HCT116 (cell line): ENCODE measurements around the gene EIPR1. TPM values are rescaled to one million over a fixed set of nuclear protein-coding genes. Genes with fewer than 3 reads are reported as not detected.

ENCODE experiments used
- ATAC-seq: fragments of 200-7000 bp; cut with Tn5 transposase; 2 replicates; pipeline ENCODE4 v1.9.1; 2020; ENCODE audit warnings: mild to moderate bottlenecking, moderate library complexity
- BruUV-seq: library from RNA; stranded (reverse); fragments of 400-500 nt; replicated peaks from 2 replicates; lab custom pipeline; 2021; lab: Mats Ljungman, UMichigan
- CTCF ChIA-PET: fragments of 300-600 bp; sonication (Branson Sonifier 250); formaldehyde crosslinking; loops from one replicate; lab custom pipeline; 2021; ENCODE audit warnings: antibody characterized with exemption; lab: Charles Lee
- POLR2A ChIA-PET: fragments of 300-600, 350-600 bp; sonication (Branson Sonifier 250); formaldehyde crosslinking; loops from one replicate; lab custom pipeline; 2021; ENCODE audit warnings: antibody characterized with exemption; lab: Charles Lee
- RAD21 ChIA-PET, 2 experiments: fragments of 300-600 bp; sonication (Branson Sonifier 250); formaldehyde crosslinking; loops; one replicate each; lab custom pipeline; 2023; ENCODE audit warnings: low total read pairs in 2 of 2; ENCODE audit not compliant: uncharacterized antibody in 2 of 2, unreplicated experiment in 2 of 2, low non-redundant PET in 1 of 2; lab: Charles Lee
- DNase-seq: peaks from one replicate; pipeline ENCODE4 v3.0.0-alpha.2; 2010; ENCODE audit warnings: low read depth, low spot score
- H2AFZ ChIP-seq: fragments of 200-600 bp; shearing (Covaris generic), sonication (generic); 2 replicates; pipeline ENCODE4 v1.6.1; 2017; ENCODE audit warnings: low read depth, mixed run types, mixed read lengths, antibody characterized with exemption, low read length; ENCODE audit not compliant: poor library complexity, severe bottlenecking
- H3K27ac ChIP-seq: 2 replicates; pipeline ENCODE4 v1.5.1; 2012; ENCODE audit warnings: low read depth, low read length
- H3K27me3 ChIP-seq: fragments of 200-600 bp; sonication (generic); 2 replicates; pipeline ENCODE4 v1.6.1; 2016; ENCODE audit warnings: mixed run types, low read length, mixed read lengths; ENCODE audit not compliant: insufficient read depth
- H3K36me3 ChIP-seq, 2 experiments: fragments of 200-500 bp in 1 of 2; fragments of 200-600 bp in 1 of 2; sonication (Bioruptor generic) in 1 of 2; sonication (generic) in 1 of 2; 2 replicates each; pipeline versions ENCODE4 v1.5.1 to v1.6.1; 2014 to 2016; ENCODE audit warnings: low read length in 2 of 2, inconsistent platforms in 1 of 2, mixed read lengths in 1 of 2, mixed run types in 1 of 2; ENCODE audit not compliant: insufficient read depth in 2 of 2, control insufficient read depth in 1 of 2
- H3K4me1 ChIP-seq, 2 experiments: fragments of 200-600 bp in 1 of 2; sonication (generic) in 1 of 2; 2 replicates each; pipeline versions ENCODE4 v1.5.1 to v1.6.1; 2012 to 2017; ENCODE audit warnings: low read length in 2 of 2, inconsistent platforms in 1 of 2, mild to moderate bottlenecking in 1 of 2, mixed read lengths in 1 of 2, mixed run types in 1 of 2, moderate library complexity in 1 of 2; ENCODE audit not compliant: insufficient read depth in 2 of 2, control insufficient read depth in 1 of 2
- H3K4me2 ChIP-seq: fragments of 200-600 bp; sonication (generic); 2 replicates; pipeline ENCODE4 v1.6.1; 2017; ENCODE audit warnings: mixed run types, low read length, mixed read lengths
- H3K4me3 ChIP-seq, 2 experiments: fragments of 200-600 bp in 1 of 2; sonication (generic) in 1 of 2; replicated peaks in 1 of 2; 2 replicates each; pipeline ENCODE4 v1.5.1; 2011 to 2016; ENCODE audit warnings: low read length in 2 of 2, control low read depth in 1 of 2, low read depth in 1 of 2, mild to moderate bottlenecking in 1 of 2, mixed read lengths in 1 of 2, mixed run types in 1 of 2
- H3K79me2 ChIP-seq: fragments of 200-600 bp; sonication (generic); 2 replicates; pipeline ENCODE4 v1.6.1; 2017; ENCODE audit warnings: mild to moderate bottlenecking, mixed run types, low read length, moderate library complexity, mixed read lengths; ENCODE audit not compliant: insufficient read depth
- H3K9ac ChIP-seq: fragments of 200-600 bp; sonication (generic); 2 replicates; pipeline ENCODE4 v1.6.1; 2016; ENCODE audit warnings: low read length, mixed read lengths
- H3K9me2 ChIP-seq: fragments of 200-600 bp; sonication (generic), shearing (Covaris generic); 2 replicates; pipeline ENCODE4 v1.6.1; 2017; ENCODE audit warnings: mixed run types, mild to moderate bottlenecking, moderate library complexity; ENCODE audit not compliant: insufficient read depth
- H3K9me3 ChIP-seq, 2 experiments: fragments of 200-500 bp in 1 of 2; fragments of 200-600 bp in 1 of 2; sonication (Bioruptor generic) in 1 of 2; sonication (generic) in 1 of 2; 2 replicates each; pipeline ENCODE4 v1.6.1; 2014 to 2017; ENCODE audit warnings: low read length in 2 of 2, mixed read lengths in 2 of 2, inconsistent platforms in 1 of 2, low read depth in 1 of 2, mild to moderate bottlenecking in 1 of 2, mixed run types in 1 of 2, moderate library complexity in 1 of 2; ENCODE audit not compliant: control insufficient read depth in 1 of 2, insufficient read depth in 1 of 2
- H4K20me1 ChIP-seq: fragments of 200-600 bp; sonication (generic), shearing (Covaris generic); 2 replicates; pipeline ENCODE4 v1.6.1; 2017; ENCODE audit warnings: mixed run types, mild to moderate bottlenecking, moderate library complexity; ENCODE audit not compliant: insufficient read depth
- CEBPB ChIP-seq: IDR thresholded peaks from 2 replicates; pipeline ENCODE4 v1.6.1; 2012; ENCODE audit warnings: low read depth
- CTCF ChIP-seq, 3 experiments: fragments of 200-600 bp in 1 of 3; sonication (generic) in 1 of 3; IDR thresholded peaks in 2 of 3; conservative IDR thresholded peaks in 1 of 3; 2 replicates each; pipeline ENCODE4 v1.5.1; 2012 to 2017; ENCODE audit warnings: low read depth in 2 of 3, low read length in 2 of 3, antibody characterized with exemption in 1 of 3, borderline replicate concordance in 1 of 3, control low read depth in 1 of 3, mild to moderate bottlenecking in 1 of 3, mixed read lengths in 1 of 3, mixed run types in 1 of 3, moderate library complexity in 1 of 3; ENCODE audit not compliant: insufficient read depth in 1 of 3
- EZH2phosphoT487 ChIP-seq: fragments of 200-600 bp; IDR thresholded peaks from 2 replicates; pipeline ENCODE4 v1.6.1; 2018; ENCODE audit warnings: antibody characterized with exemption, borderline replicate concordance
- JUND ChIP-seq: IDR thresholded peaks from 2 replicates; pipeline ENCODE4 v1.6.1; 2012
- SP1 ChIP-seq: IDR thresholded peaks from 2 replicates; pipeline ENCODE4 v1.6.1; 2012; ENCODE audit warnings: low read depth
- TCF7L2 ChIP-seq: IDR thresholded peaks from 2 replicates; pipeline ENCODE4 v1.7.0; 2011; ENCODE audit warnings: borderline replicate concordance, inconsistent platforms; ENCODE audit not compliant: insufficient read depth, insufficient read length; ENCODE audit errors: extremely low read depth
- YY1 ChIP-seq: IDR thresholded peaks from 2 replicates; pipeline ENCODE4 v1.6.1; 2011; ENCODE audit warnings: low read length, low read depth, moderate library complexity, mild to moderate bottlenecking; ENCODE audit not compliant: insufficient replicate concordance; ENCODE audit errors: extremely low read depth
- ZFX ChIP-seq: fragments of 450-650 bp; IDR thresholded peaks from 2 replicates; pipeline ENCODE4 v1.6.1; 2017
- intact Hi-C: fragments of 100-400 bp; cut with micrococcal nuclease; formaldehyde crosslinking; loops from 2 replicates; pipeline ENCODE4 v1.10.0; 2022
- total RNA-seq: library from RNA; stranded (reverse); gene quantifications from one replicate; pipeline ENCODE4 v1.2.1, GENCODE V29; 2021; ENCODE audit not compliant: unreplicated experiment
- TF ChIP-seq, protein P1 (sequence below): IDR thresholded peaks from 2 replicates; pipeline ENCODE4 v1.6.1; 2012

The EIPR1 gene
- total RNA-seq, 1 experiment from 2014 or later: 36.9 TPM

DNA sequence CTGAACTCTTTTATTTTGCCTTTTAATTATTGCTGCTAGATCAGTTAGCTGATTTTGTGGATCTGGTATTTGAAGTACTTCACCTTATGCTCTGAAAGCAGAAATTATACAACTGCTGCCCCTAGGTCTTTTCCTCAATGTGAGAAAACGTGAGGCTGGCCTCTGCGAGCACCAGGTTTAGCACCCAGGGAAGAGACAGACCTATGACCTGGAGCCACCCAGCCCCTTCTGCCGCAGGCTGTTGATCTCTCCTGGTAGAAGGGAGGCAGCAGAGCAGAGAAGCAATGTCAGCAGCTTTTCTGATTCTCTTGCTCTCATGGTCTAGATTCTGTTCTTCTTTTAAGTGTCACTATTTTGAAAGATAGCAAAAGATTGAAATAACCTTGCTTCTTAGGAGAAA lies 21.8 kb upstream of the EIPR1 start:
- no TSS peak for BruUV-seq
- CTCF ChIA-PET: no interaction called here
- ATAC-seq: no peak

More for the DNA sequence above, 21.8 kb upstream of the EIPR1 start:
- no peaks in the 10 kb centered on the region for H3K27me3 ChIP-seq
- ChIA-PET RAD21 (no interaction called here), POLR2A (no interaction called here)
- H3K9me3 ChIP-seq: peaks cover 0 to 18% of the 10 kb centered on the region in 2 experiments; a peak in 3 of 4 replicates
- H3K4me3 ChIP-seq: no peak overlapping the region
- H2AFZ ChIP-seq: no peak overlapping the region
- no peaks in the 10 kb centered on the region for H3K9me2 ChIP-seq
- H4K20me1 ChIP-seq: no peaks in the 10 kb centered on the region
- H3K27ac ChIP-seq: no peak overlapping the region
- peaks cover 19% of the 10 kb centered on the region for H3K79me2 ChIP-seq
- H3K4me2 ChIP-seq: no peak overlapping the region
- DNase-seq: no peak
- TF ChIP-seq TCF7L2 (no peak), JUND (no peak), YY1 (no peak), CTCF (IDR thresholded peaks at IDR 0.05 in 2 of 3, conservative IDR thresholded peaks at IDR 0.05 in 1 of 3; ENCODE audit: borderline replicate concordance in 1 of 3, insufficient read depth in 1 of 3, low read depth in 2 of 3, low read length in 2 of 3) (no peak), CEBPB (no peak), ZFX (no peak), EZH2phosphoT487 (no peak), SP1 (no peak)
- TF ChIP-seq, protein P1, sequence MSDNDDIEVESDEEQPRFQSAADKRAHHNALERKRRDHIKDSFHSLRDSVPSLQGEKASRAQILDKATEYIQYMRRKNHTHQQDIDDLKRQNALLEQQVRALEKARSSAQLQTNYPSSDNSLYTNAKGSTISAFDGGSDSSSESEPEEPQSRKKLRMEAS: no peak
- no peaks in the 10 kb centered on the region for H3K4me1 ChIP-seq
- H3K9ac ChIP-seq: no peak overlapping the region
- peaks cover 5 to 18% of the 10 kb centered on the region in 2 experiments; a peak in 3 of 4 replicates for H3K36me3 ChIP-seq
- intact Hi-C loops: no loop called here
